ENCODE results near the gene NUP107.
A peak's percentile ranks its signal among the peaks of the same experiment; 100 is the strongest.

Gene NUP107

GRCh38 chr12:68776976-68777610 is 90.3 kb downstream of the NUP107 start:
- Histone ChIP-seq H3K36me3 (ENCODE audit: insufficient read depth, low read length) (no peaks in the 10 kb centered on the region), H3K27me3 (ENCODE audit: control insufficient read depth, insufficient read depth, low read length) (no peaks in the 10 kb centered on the region), H3K4me3 (ENCODE audit: low read length) (no peak overlapping the region), H3K4me2 (ENCODE audit: low read length) (no peak overlapping the region), H3K9ac (ENCODE audit: low read depth, low read length) (no peak overlapping the region), H3K9me3 (replicated peaks; ENCODE audit: low read length) (no peaks in the 10 kb centered on the region), H3K4me1 (ENCODE audit: control insufficient read depth, insufficient read depth, low read length) (no peaks in the 10 kb centered on the region)

- Histone ChIP-seq H3K4me3 (ENCODE audit: low read length) (no peak overlapping the region), H3K9ac (ENCODE audit: low read depth, low read length) (no peak overlapping the region), H3K36me3 (ENCODE audit: insufficient read depth, low read length) (no peaks in the 10 kb centered on the region)
These were observed 92.5 kb downstream of the NUP107 start for GRCh38 chr12:68779280-68779679.

GRCh38 chr12:68780731-68781130 is 94.0 kb downstream of the NUP107 start:
- H3K9me3 ChIP-seq (replicated peaks; ENCODE audit: low read length): no peaks in the 10 kb centered on the region
- H3K4me3 ChIP-seq (ENCODE audit: low read length): no peak overlapping the region
- H3K9ac ChIP-seq (ENCODE audit: low read depth, low read length): no peak overlapping the region
- peaks cover 6% of the 10 kb centered on the region for H3K4me1 ChIP-seq (ENCODE audit: control insufficient read depth, insufficient read depth, low read length)
- H3K36me3 ChIP-seq (ENCODE audit: insufficient read depth, low read length): no peaks in the 10 kb centered on the region
- no peaks in the 10 kb centered on the region for H3K27me3 ChIP-seq (ENCODE audit: control insufficient read depth, insufficient read depth, low read length)
- H3K4me2 ChIP-seq (ENCODE audit: low read length): no peak overlapping the region

More at GRCh38 chr12:68779280-68779679, 92.5 kb downstream of the NUP107 start:
- Histone ChIP-seq H3K27me3 (ENCODE audit: control insufficient read depth, insufficient read depth, low read length) (no peaks in the 10 kb centered on the region), H3K9me3 (replicated peaks; ENCODE audit: low read length) (no peaks in the 10 kb centered on the region), H3K4me2 (ENCODE audit: low read length) (no peak overlapping the region), H3K4me1 (ENCODE audit: control insufficient read depth, insufficient read depth, low read length) (no peaks in the 10 kb centered on the region)

- Histone ChIP-seq H3K4me3 (ENCODE audit: low read length) (no peak overlapping the region), H3K27me3 (ENCODE audit: control insufficient read depth, insufficient read depth, low read length) (no peaks in the 10 kb centered on the region), H3K4me1 (ENCODE audit: control insufficient read depth, insufficient read depth, low read length) (peaks cover 11% of the 10 kb centered on the region), H3K36me3 (ENCODE audit: insufficient read depth, low read length) (no peaks in the 10 kb centered on the region), H3K9ac (ENCODE audit: low read depth, low read length) (no peak overlapping the region), H3K9me3 (replicated peaks; ENCODE audit: low read length) (no peaks in the 10 kb centered on the region), H3K4me2 (ENCODE audit: low read length) (no peak overlapping the region)
These were observed 95.0 kb downstream of the NUP107 start for GRCh38 chr12:68781728-68782127.

GRCh38 chr12:68784015-68784414 is 97.2 kb downstream of the NUP107 start:
- Histone ChIP-seq H3K9me3 (replicated peaks; ENCODE audit: low read length) (no peaks in the 10 kb centered on the region), H3K4me3 (ENCODE audit: low read length) (no peak overlapping the region), H3K27me3 (ENCODE audit: control insufficient read depth, insufficient read depth, low read length) (no peaks in the 10 kb centered on the region), H3K4me2 (ENCODE audit: low read length) (no peak overlapping the region), H3K36me3 (ENCODE audit: insufficient read depth, low read length) (no peaks in the 10 kb centered on the region), H3K4me1 (ENCODE audit: control insufficient read depth, insufficient read depth, low read length) (peaks cover 19% of the 10 kb centered on the region), H3K9ac (ENCODE audit: low read depth, low read length) (no peak overlapping the region)

GRCh38 chr12:68785358-68785757 is 98.6 kb downstream of the NUP107 start:
- H3K36me3 ChIP-seq (ENCODE audit: insufficient read depth, low read length): no peaks in the 10 kb centered on the region
- no peaks in the 10 kb centered on the region for H3K27me3 ChIP-seq (ENCODE audit: control insufficient read depth, insufficient read depth, low read length)
- H3K9ac ChIP-seq (ENCODE audit: low read depth, low read length): no peak overlapping the region
- H3K4me3 ChIP-seq (ENCODE audit: low read length): no peak overlapping the region
- no peaks in the 10 kb centered on the region for H3K9me3 ChIP-seq (replicated peaks; ENCODE audit: low read length)
- H3K4me1 ChIP-seq (ENCODE audit: control insufficient read depth, insufficient read depth, low read length): peaks cover 19% of the 10 kb centered on the region
- no peak overlapping the region for H3K4me2 ChIP-seq (ENCODE audit: low read length)

- no peaks in the 10 kb centered on the region for H3K36me3 ChIP-seq (ENCODE audit: insufficient read depth, low read length)
- H3K4me3 ChIP-seq (ENCODE audit: low read length): no peak overlapping the region
- H3K4me2 ChIP-seq (ENCODE audit: low read length): no peak overlapping the region
- no peak overlapping the region for H3K9ac ChIP-seq (ENCODE audit: low read depth, low read length)
- no peaks in the 10 kb centered on the region for H3K9me3 ChIP-seq (replicated peaks; ENCODE audit: low read length)
- peaks cover 19% of the 10 kb centered on the region for H3K4me1 ChIP-seq (ENCODE audit: control insufficient read depth, insufficient read depth, low read length)
- H3K27me3 ChIP-seq (ENCODE audit: control insufficient read depth, insufficient read depth, low read length): no peaks in the 10 kb centered on the region
These were observed 99.0 kb downstream of the NUP107 start for GRCh38 chr12:68785823-68786222.

GRCh38 chr12:68786929-68787328 is 100.2 kb downstream of the NUP107 start:
- Histone ChIP-seq H3K4me3 (ENCODE audit: low read length) (no peak overlapping the region), H3K9me3 (replicated peaks; ENCODE audit: low read length) (no peaks in the 10 kb centered on the region), H3K9ac (ENCODE audit: low read depth, low read length) (peak overlapping the region; percentile 17), H3K27me3 (ENCODE audit: control insufficient read depth, insufficient read depth, low read length) (no peaks in the 10 kb centered on the region), H3K4me1 (ENCODE audit: control insufficient read depth, insufficient read depth, low read length) (peaks cover 19% of the 10 kb centered on the region), H3K4me2 (ENCODE audit: low read length) (peak overlapping the region; percentile 9), H3K36me3 (ENCODE audit: insufficient read depth, low read length) (no peaks in the 10 kb centered on the region)

- Histone ChIP-seq H3K9me3 (replicated peaks; ENCODE audit: low read length) (no peaks in the 10 kb centered on the region), H3K9ac (ENCODE audit: low read depth, low read length) (no peak overlapping the region), H3K36me3 (ENCODE audit: insufficient read depth, low read length) (no peaks in the 10 kb centered on the region)
These were observed 101.9 kb downstream of the NUP107 start for GRCh38 chr12:68788554-68789143.

GRCh38 chr12:68789144-68789878 is 102.5 kb downstream of the NUP107 start:
- H3K9ac ChIP-seq (ENCODE audit: low read depth, low read length): no peak overlapping the region
- H3K4me2 ChIP-seq (ENCODE audit: low read length): no peak overlapping the region
- peaks cover 20% of the 10 kb centered on the region for H3K4me1 ChIP-seq (ENCODE audit: control insufficient read depth, insufficient read depth, low read length)
- no peaks in the 10 kb centered on the region for H3K27me3 ChIP-seq (ENCODE audit: control insufficient read depth, insufficient read depth, low read length)
- H3K4me3 ChIP-seq (ENCODE audit: low read length): no peak overlapping the region
- H3K36me3 ChIP-seq (ENCODE audit: insufficient read depth, low read length): no peaks in the 10 kb centered on the region
- H3K9me3 ChIP-seq (replicated peaks; ENCODE audit: low read length): no peaks in the 10 kb centered on the region

More at GRCh38 chr12:68788554-68789143, 101.9 kb downstream of the NUP107 start:
- H3K27me3 ChIP-seq (ENCODE audit: control insufficient read depth, insufficient read depth, low read length): no peaks in the 10 kb centered on the region
- no peak overlapping the region for H3K4me3 ChIP-seq (ENCODE audit: low read length)
- peaks cover 19% of the 10 kb centered on the region for H3K4me1 ChIP-seq (ENCODE audit: control insufficient read depth, insufficient read depth, low read length)
- H3K4me2 ChIP-seq (ENCODE audit: low read length): no peak overlapping the region

- Histone ChIP-seq H3K27me3 (ENCODE audit: control insufficient read depth, insufficient read depth, low read length) (no peaks in the 10 kb centered on the region), H3K36me3 (ENCODE audit: insufficient read depth, low read length) (no peaks in the 10 kb centered on the region), H3K4me3 (ENCODE audit: low read length) (no peak overlapping the region), H3K4me1 (ENCODE audit: control insufficient read depth, insufficient read depth, low read length) (peaks cover 26% of the 10 kb centered on the region), H3K9ac (ENCODE audit: low read depth, low read length) (no peak overlapping the region), H3K9me3 (replicated peaks; ENCODE audit: low read length) (no peaks in the 10 kb centered on the region), H3K4me2 (ENCODE audit: low read length) (no peak overlapping the region)
These were observed 103.5 kb downstream of the NUP107 start for GRCh38 chr12:68790081-68790951.
